Upper lobe of right lung (tissue), 1 donor: ENCODE results near the gene C4BPA. TPM values are rescaled to one million over a fixed set of nuclear protein-coding genes. Genes with fewer than 3 reads are reported as not detected.

ENCODE experiments used
- ATAC-seq: fragments of 200-7000 bp; cut with Tn5 transposase; one replicate; pipeline ENCODE4 v1.9.1; 2020; ENCODE audit warnings: mild to moderate bottlenecking, moderate library complexity
- DNase-seq: peaks from one replicate; pipeline ENCODE4 v3.0.0-alpha.2; 2020
- H3K27ac ChIP-seq: fragments of 200-600 bp; one replicate; pipeline ENCODE4 v1.8.0; 2022
- H3K27me3 ChIP-seq: fragments of 200-600 bp; one replicate; pipeline ENCODE4 v1.8.0; 2022; ENCODE audit warnings: mild to moderate bottlenecking
- H3K36me3 ChIP-seq: fragments of 200-600 bp; one replicate; pipeline ENCODE4 v1.8.0; 2022
- H3K4me1 ChIP-seq: fragments of 200-600 bp; one replicate; pipeline ENCODE4 v1.8.0; 2022
- H3K4me3 ChIP-seq: fragments of 200-600 bp; one replicate; pipeline ENCODE4 v1.8.0; 2022; ENCODE audit warnings: mild to moderate bottlenecking
- H3K9me3 ChIP-seq: fragments of 200-600 bp; one replicate; pipeline ENCODE4 v1.8.0; 2022
- CTCF ChIP-seq: fragments of 200-600 bp; IDR thresholded peaks from one replicate; pipeline ENCODE4 v1.8.0; 2022; ENCODE audit warnings: antibody characterized with exemption
- intact Hi-C: fragments of 100-400 bp; cut with DNase I; formaldehyde crosslinking; loops from one replicate; pipeline ENCODE4 v1.11.0; 2022
- total RNA-seq: library from RNA; stranded (reverse); fragmentation: NEBNext Ultra II Directional; extraction: Animal tissue kit (Norgen Biotek cat#: 25700); gene quantifications from one replicate; pipeline ENCODE4 v1.2.1, GENCODE V29; 2021
- donor health status: DM: no; HTN: yes; CAD: no; lungs with severe emphysema.

Gene C4BPA
- total RNA-seq, 1 donor from 2014 or later = 175 TPM

- no peaks in the 10 kb centered on the region for H3K4me1 ChIP-seq
- no peak for ATAC-seq
- intact Hi-C loops = loop anchor here (10.0 kb wide), 1 partner anchor 321 kb away; no protein-coding TSS in a partner anchor
These were observed 19.8 kb upstream of the C4BPA start for GRCh38 chr1:207084232-207084631.

GRCh38 chr1:207084701-207085180 is 19.3 kb upstream of the C4BPA start:
- Histone ChIP-seq H3K4me1 (no peaks in the 10 kb centered on the region), H3K27me3 (no peaks in the 10 kb centered on the region), H3K4me3 (no peak overlapping the region), H3K27ac (no peak overlapping the region), H3K9me3 (no peaks in the 10 kb centered on the region), H3K36me3 (no peaks in the 10 kb centered on the region)
- intact Hi-C loops = loop anchor here (10.0 kb wide), 1 partner anchor 320 kb away; no protein-coding TSS in a partner anchor
- ATAC-seq = peak; percentile 91
- no peak for DNase-seq
- TF ChIP-seq CTCF = peak; percentile 67

More at GRCh38 chr1:207084232-207084631, 19.8 kb upstream of the C4BPA start:
- no peak overlapping the region for H3K27ac ChIP-seq
- no peaks in the 10 kb centered on the region for H3K9me3 ChIP-seq
- no peak for TF ChIP-seq CTCF
- H3K36me3 ChIP-seq = no peaks in the 10 kb centered on the region
- H3K27me3 ChIP-seq = no peaks in the 10 kb centered on the region
- no peak overlapping the region for H3K4me3 ChIP-seq
- DNase-seq = no peak

GRCh38 chr1:207085887-207086286 is 18.1 kb upstream of the C4BPA start:
- H3K4me1 ChIP-seq = no peaks in the 10 kb centered on the region
- TF ChIP-seq CTCF = no peak
- no peak overlapping the region for H3K27ac ChIP-seq
- DNase-seq (no peak), ATAC-seq (no peak)
- H3K4me3 ChIP-seq = no peak overlapping the region
- no peaks in the 10 kb centered on the region for H3K36me3 ChIP-seq
- intact Hi-C loops = loop anchor here (10.0 kb wide), 1 partner anchor 319 kb away; no protein-coding TSS in a partner anchor
- no peaks in the 10 kb centered on the region for H3K27me3 ChIP-seq
- no peaks in the 10 kb centered on the region for H3K9me3 ChIP-seq

- Histone ChIP-seq H3K4me1 (no peaks in the 10 kb centered on the region), H3K4me3 (no peak overlapping the region), H3K27ac (no peak overlapping the region), H3K36me3 (no peaks in the 10 kb centered on the region), H3K9me3 (no peaks in the 10 kb centered on the region), H3K27me3 (no peaks in the 10 kb centered on the region)
- intact Hi-C loops = loop anchor here (10.0 kb wide), 1 partner anchor 317 kb away; no protein-coding TSS in a partner anchor
- no peak for TF ChIP-seq CTCF
- DNase-seq = no peak
- no peak for ATAC-seq
These were observed 15.9 kb upstream of the C4BPA start for GRCh38 chr1:207088161-207088560.

GRCh38 chr1:207088701-207089626 is 15.1 kb upstream of the C4BPA start, which contains the start of gene C4BPB:
Gene C4BPB, plus strand, starts transcription at chr1:207088860. Its CDS starts 672 bp downstream, at chr1:207089532.
- DNase-seq (no peak), ATAC-seq (peak; percentile 69)
- Histone ChIP-seq H3K4me1 (no peaks in the 10 kb centered on the region), H3K27me3 (no peaks in the 10 kb centered on the region), H3K4me3 (no peak within 1 kb of the TSS), H3K36me3 (no peaks in the 10 kb centered on the region), H3K9me3 (no peaks in the 10 kb centered on the region), H3K27ac (no peak within 1 kb of the TSS)
- intact Hi-C loops = loop anchor here (10.0 kb wide), 1 partner anchor 316 kb away; no protein-coding TSS in a partner anchor
- no peak for TF ChIP-seq CTCF
